ENCODE results near the gene UBL7.

Gene UBL7

GRCh38 chr15:74438721-74439316, 22.1 kb downstream of the UBL7 start:
- peak; percentile 82 for DNase-seq (ENCODE audit: low spot score)

DNA sequence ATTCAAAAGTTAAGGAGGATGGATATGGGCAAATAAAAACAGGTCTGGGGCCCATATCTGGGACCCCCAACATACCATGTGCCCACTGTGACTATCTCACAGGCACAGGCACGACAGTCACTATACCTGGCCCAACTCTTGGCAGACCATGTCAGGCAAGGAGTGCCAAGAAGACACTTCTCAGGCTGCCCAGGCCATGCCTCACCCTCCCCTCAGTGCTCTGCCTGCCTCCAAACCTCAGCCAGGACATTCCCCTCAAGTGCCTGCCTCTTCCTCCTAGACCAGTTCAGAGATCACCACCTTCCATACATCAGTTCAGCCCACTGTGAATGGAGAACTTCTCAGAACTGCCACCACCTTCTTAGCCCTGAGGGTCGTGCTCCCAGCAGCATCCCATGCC, 22.8 kb downstream of the UBL7 start:
- DNase-seq (ENCODE audit: low spot score): no peak

DNA sequence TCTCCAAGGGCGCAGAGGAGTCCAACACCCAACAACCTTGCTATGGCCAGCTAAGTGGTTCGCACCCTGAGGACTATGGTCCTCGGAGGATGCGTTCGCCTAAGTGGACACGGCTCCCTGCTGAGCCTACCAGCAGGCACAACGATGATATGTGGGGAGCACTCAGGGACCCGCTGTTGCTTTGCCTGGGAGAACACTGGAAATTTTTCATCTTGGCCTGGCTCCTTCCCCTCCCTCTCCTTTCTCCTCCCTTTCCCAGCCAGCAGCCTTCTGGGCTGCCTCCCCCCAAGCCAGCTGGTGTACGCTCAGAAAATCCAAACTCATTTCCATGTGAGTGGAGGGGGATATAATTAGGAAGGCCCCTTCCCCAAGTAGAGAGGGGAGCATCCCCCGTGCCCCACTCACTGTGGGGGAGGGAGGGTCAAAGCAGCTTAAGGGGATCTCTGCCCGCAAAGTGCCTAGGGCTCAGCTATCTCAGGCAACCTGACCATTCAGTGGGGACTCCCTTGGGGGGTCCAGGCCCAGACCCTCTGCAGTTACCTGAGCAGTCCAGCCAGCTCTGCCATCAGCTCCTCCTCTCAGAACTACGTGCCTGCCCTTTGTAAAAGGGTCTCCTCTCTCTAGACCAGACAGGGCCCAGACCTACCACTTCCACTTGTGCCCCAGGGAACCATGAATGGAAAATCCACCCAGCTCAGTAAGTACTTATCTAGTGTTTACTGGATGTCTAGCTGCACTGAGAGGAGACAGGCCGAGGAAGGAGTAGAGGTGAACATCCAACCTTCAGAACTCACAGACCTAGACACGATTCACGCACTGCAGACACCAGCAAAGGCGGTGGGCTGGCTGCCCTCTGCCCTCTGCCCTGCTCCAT, 26.5 kb downstream of the UBL7 start:
- DNase-seq (ENCODE audit: low spot score): no peak

DNA sequence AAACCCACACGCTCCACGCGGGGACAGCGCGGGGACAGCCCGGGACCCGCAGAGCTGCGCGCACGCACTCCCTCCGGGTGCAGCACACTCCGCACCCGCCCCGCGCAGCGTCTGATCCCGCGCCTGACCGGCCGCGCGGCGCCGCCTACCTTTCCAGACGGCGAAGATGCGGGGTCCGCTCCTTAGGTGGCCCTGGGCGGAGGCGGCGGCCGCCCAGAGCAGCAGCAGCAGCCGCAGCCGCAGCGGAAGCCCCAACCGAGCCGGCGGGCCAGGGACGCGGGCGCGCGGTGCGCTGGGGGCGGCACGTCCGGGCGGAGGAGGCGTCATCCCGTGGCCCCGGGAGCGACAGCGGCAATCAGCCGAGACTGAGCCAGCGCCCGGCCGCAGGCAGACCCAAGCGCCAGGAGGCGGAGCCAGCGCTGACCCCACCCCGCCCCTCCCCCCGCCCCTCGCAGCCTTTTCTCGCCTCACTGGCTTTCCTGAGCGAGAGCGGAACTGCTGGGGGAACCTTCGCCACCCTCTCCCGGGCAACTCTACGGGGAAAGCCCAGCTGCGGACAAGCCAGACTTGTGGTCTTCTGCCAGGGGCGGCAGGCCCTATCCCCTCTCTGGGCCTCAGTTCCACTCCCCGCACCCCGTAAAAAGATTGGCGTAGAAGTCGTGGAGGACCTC, 27.2 kb downstream of the UBL7 start, which contains the start of gene SEMA7A:
SEMA7A (minus strand) TSS at position 367 of the 671 bp plus-strand sequence; CDS start at position 327, 40 bp downstream.
- peak; percentile 86 for DNase-seq (ENCODE audit: low spot score)

GRCh38 chr15:74432968-74433591, 27.9 kb downstream of the UBL7 start:
- DNase-seq (ENCODE audit: low spot score): no peak

DNA sequence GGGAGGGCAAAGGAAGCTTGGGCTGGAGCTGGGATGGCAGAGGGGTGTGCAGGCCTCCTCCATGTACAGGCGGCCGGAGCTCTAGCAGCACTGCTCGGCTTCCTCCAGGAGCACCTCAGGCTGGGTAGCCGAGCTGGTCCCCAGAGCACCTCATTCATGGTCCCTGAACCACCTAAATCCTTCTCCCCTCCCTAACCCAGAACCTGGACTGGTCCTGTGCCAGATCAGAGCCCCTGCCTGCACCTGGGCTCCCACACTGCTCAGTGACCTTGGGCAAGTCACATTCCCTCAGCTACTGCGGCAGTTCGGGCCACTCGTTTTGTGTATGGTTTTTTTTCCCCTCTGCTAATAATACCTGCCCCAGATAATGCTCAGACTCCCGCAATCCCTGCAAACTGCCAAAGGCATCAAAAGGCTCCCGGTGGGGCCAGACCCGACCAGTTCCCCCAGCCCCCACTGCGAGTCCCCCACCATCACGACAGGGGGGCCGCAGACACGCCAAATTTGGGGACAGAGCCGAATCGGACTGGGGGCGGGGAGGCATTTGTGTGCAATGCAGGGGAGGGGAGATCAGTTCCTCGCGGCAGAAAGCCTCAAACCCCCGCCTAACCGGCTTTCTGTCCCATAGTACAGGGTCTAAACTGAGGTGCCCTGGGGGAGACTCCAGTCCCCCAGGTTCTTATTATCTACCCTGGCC, 28.5 kb downstream of the UBL7 start:
- DNase-seq (ENCODE audit: low spot score): no peak

DNA sequence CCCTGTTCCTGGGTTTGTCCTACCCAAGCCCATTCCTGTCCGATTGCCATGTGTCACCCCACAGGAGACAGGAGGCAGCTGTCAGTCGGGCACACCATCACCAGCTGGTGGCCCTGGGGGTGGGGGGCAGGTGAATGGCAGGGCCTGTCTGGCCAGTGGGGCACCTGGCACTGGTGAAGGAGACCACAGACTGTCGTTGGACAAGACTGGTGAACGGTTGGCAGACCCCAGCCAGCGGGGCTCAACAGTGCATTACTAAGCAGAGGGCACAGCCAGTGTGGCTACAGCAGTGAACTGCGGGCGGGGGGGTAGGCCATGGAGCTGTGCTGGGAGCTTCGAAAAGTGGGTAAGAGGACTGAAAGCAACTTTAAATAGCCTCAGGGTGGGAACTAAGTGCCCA, 29.3 kb downstream of the UBL7 start:
- no peak for DNase-seq (ENCODE audit: low spot score)

DNA sequence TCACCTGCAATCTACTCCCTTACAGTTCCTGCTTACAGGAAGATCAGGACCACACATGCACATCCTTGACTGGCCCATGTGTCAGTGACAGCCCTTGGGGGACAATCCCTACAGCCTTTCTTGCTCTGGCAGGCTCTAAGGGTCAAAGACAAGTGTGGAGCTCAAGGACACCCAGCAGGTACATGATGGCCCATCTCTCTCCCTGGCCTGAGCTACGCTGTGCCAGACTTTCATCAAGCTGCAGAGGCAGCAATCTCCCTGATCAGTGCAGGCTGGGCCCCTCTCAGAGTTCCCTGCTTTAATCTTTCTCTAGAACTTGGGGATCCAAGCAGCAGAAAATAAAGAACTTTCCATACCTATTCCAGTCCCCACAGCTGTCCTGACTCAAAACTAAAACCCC, 29.8 kb downstream of the UBL7 start:
- no peak for DNase-seq (ENCODE audit: low spot score)

- no peak for DNase-seq (ENCODE audit: low spot score)
These were observed 30.4 kb downstream of the UBL7 start for GRCh38 chr15:74430510-74430951.

DNA sequence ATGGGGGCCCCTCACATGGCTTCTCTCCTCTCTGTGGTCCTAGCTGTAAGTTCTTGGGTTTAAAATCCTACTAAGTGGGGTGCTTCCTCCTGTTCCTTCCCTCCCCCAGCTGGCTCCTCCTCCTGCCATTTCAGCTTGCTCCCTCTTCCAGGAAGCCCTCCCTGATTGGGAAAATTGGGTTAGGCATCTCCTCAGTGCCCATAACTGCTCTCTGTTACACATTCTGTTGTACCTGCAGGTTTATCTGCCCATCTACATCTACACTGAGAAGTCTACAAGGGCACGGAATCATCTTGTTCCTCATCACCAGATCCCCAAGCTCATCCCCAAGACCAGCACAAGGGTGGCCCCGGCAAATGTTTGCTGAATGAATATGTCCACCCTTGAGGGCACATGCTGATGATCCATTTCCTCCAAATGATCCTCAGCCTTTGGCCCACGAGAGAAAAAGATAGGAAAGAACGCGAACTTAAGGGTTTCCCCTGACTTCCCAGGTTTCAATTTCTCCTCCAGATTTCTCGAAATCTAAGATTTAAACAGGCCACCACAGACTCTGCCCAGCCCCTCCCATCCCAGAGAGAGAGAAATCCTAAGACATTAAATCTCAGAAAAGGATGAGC, 31.1 kb downstream of the UBL7 start:
- DNase-seq (ENCODE audit: low spot score): no peak

- no peak for DNase-seq (ENCODE audit: low spot score)
These were observed 31.8 kb downstream of the UBL7 start for GRCh38 chr15:74428970-74429780.

- DNase-seq (ENCODE audit: low spot score): no peak
These were observed 32.5 kb downstream of the UBL7 start for GRCh38 chr15:74428442-74428787.

DNA sequence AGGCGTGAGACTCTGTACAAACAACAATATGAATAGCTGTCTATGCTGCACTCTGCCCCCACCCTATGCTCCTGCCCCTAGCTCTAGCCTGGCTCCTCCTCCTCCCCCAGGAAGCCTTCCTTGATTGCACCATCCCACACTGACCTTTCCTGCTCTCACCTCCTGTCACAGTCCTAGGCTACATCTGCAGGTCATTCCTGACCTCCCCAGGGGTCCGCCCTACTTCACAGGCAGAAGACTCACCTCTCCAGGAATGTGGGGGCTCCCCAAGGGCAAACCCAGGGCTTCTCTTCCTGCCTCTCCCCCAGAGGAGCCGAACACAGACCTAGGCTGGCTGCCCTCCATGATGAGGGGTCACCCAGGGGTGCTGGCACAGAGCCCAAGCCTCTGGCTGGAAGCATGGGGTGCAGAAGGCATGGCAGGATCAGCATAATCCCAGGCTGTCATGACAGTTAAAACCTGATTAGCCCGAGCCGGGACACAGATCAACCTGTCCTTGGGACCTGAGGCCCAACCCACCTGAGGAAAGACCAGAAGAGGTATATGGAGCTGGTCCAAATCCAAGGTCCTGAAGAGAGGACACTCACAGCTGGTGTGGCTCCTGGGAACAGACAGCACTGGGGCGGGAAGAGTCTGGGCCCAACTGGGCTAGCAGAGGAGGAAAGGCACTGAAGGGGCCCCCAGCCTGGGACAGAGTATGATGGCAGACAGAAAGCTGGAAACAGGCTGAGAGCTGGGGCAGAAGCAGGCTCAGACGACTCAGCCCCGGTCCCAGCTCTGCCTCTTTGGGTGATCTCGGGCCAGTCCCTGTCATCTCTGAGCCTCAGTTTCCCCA, 33.1 kb downstream of the UBL7 start:
- no peak for DNase-seq (ENCODE audit: low spot score)

GRCh38 chr15:74426404-74427281, 34.3 kb downstream of the UBL7 start:
- DNase-seq (ENCODE audit: low spot score): no peak

DNA sequence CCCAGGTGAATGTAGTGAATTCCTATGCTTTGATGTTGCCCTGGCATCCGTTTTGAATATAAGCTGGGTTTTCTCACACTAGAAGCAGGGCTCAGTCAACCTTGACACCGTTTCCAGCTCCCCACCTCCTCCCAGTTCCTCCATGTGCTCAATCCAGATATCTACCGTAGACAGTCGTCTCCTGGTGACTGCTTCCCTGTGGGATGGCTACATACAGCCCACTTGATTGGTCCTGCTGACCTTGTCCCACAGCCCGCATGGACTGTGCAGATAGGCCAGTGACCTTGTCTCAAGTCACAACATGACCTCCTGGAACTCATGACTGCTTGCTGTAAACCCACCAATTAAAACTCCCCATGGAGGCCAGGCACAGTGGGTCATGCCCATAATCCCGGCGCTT, 35.3 kb downstream of the UBL7 start:
- DNase-seq (ENCODE audit: low spot score): no peak

DNA sequence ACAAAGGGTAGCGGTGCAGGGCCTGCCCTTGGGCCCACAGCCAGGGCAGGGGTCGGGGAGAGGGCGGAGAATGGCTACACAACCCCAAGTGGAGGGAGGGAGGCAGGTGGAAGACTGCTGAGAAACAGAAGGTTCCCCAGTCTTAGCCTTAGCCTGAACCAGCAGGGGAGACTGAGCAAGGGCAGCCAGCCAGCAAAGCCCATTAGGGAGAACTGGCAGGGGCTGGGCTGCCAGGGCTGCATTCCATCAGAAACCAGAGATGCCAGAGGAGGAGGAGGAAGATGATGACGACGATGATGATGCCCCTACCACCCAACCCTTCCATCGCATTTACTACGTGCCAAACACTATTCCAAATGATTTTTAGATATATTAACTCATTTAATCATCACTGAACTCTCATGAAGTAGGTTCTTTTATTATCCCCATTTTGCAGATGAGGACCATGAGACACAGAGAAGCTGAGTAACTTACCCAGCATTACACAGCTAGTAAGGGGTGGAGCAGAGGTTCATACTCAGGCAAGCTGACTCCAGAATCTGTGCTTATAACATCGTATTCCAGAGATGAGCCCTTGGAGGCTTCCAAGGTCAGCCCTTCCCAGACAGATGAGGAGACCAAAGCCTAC, 35.9 kb downstream of the UBL7 start:
- DNase-seq (ENCODE audit: low spot score): no peak

- no peak for DNase-seq (ENCODE audit: low spot score)
These were observed 37.3 kb downstream of the UBL7 start for GRCh38 chr15:74423431-74424257.
